Raji (cell line): ENCODE results near the gene CORO2B.

Source experiments
- POLR2A ChIP-seq: IDR thresholded peaks from 2 replicates; pipeline ENCODE4 v1.6.1; 2011; ENCODE audit warnings: low read depth, low read length, control low read depth; ENCODE audit not compliant: insufficient read depth

Gene CORO2B

DNA sequence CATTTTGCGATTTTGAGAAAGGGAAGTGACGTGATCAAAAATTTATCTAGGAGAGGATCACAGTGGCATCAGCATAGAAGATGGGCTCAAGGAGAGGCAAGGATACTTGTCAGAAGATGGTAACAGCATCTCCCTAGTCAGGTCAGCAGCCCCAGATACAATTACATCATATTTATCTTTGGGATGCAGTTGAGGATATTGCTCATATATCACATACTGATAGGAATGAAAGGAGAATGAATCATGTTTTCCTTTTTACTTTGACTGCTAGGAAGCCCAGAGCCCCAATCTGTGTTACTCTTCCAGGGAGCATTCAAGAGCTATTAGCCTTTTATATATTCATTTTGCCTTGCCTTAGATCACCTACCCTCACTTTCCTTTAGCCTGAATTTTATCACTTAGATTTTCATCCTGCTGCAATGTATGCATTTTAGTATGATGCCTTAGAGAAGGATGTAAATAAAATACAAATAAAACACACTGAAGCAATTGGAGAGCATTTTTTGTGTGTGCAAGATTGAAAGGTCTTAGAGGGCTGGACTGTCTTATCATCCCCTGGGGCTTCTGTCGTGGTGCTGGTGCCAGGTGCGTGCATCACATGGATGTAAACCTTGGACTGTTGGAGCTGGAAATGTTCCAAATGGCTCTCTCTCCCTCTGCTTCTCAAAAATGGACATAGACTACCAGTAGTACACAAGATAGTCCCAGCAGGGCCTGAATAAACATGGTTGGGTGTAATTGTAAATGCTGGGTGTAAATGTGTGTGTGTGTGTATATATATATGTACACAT, 40.3 kb downstream of the CORO2B start:
- no peak for TF ChIP-seq POLR2A

DNA sequence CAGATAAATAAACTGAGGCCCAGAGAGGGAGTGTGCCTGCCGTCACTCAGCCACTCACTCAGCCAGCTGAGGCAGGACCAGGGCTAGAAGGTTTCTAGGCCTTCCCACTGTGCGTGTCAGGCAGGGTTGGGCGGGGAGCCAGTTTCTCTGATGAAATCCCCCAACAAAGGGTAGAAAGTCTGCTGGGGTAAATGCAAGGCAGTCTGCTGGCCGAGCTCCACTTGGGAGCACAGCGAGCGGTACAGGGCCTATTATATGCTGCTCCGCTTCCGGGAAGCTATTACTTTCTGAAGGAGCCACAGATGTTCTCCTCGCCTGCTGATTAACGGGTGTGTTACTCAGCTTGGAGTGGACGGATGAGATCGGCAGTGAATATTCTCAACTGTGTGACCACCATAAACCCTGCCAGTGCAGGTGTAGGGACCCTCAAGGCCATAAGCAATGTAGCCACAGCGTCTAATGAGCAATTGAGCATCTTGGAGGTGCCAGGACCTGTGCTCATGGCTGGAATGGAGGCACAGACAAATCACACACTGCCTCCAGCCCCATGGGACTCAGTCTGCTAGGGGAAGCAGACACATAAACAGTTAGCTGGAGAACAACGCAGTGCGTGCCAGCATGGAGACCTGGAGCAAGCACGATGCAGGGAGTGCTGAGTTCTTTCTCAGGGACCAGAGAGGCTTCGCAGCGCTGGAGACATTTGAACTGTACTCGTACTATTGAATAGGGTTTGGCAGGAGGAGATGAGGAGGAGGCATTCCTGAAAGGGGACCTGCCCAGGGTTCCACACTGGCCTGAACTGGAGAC, 42.1 kb downstream of the CORO2B start:
- no peak for TF ChIP-seq POLR2A

GRCh38 chr15:68621535-68621934, 42.7 kb downstream of the CORO2B start:
- no peak for TF ChIP-seq POLR2A

GRCh38 chr15:68623301-68623892, 44.6 kb downstream of the CORO2B start:
- no peak for TF ChIP-seq POLR2A

DNA sequence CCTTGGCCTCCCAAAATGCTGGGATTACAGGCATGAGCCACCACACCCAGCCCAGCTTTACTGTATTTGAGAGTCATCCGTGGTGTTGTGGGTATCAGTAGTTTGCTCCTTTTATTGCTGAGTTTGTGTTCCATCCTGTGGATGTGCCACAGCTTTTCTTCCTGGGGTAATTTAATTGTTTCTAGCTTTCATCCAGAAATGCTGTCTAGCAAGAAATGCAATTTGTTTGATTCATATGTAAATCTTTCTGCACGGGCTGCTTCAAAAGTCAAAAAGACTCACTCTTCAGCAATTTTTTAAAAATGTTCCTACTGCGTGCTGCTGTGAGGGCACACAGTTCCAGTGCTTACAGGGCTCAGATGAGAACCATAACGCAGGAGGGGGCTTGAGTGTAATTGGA, 47.1 kb downstream of the CORO2B start:
- TF ChIP-seq POLR2A, result no peak

DNA sequence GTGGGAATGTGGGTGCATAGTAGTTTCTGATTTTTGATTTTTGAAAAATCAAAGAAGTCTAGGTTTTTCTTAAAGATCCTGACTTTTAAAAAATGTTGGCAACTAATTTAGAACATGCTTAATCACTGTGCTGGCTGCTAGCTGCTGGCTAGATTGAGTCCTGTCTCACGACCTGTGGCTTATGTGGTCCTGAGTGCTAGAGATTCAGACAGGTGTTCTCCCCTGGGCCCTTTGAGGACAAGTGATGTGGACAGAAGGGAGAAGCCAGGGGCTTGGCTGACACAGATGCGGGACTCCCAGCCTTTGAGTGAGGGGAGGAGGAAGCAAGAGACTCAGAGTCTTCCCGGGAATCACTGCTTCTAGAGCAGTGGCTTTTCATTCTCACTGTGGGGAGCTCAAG, 47.5 kb downstream of the CORO2B start:
- no peak for TF ChIP-seq POLR2A

DNA sequence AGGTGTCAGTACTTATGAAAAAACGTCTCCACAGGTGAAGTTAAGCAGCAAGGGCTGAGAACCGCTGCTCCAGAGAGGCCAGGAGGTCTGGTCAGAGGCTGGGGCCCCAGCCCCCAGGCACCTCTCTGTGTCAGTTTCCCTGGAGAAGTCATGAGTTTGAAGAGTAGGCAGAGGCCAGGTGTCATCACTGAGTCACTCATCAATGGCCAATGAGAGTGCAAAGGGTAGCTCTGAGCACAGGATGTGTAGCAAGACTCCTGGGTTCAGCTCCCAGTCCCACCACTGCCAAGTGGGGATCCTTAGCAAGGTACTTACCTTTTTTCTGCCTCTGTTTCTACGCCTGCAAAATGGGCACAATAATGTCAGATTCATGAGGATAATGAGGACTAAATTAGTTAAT, 47.9 kb downstream of the CORO2B start:
- no peak for TF ChIP-seq POLR2A

DNA sequence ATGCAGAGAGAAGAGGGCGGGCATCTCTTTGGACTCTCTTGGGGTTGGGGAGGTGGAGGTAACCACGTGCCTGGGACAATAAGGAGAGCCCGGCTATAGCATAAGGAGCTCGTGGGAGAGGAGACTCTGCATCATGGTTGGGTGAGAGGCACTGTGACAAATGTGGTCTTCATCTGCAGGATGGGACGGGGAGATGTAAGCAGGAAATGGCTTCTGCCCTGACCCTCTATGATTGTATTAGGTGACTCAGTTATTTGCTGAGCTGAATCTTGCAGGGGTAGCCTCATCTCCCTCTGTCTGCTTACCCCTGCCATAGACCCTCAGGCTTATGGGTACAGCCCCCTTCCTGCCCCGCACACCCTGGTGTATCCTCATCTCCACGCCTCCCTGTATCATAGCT, 48.7 kb downstream of the CORO2B start:
- no peak for TF ChIP-seq POLR2A

- no peak for TF ChIP-seq POLR2A
Measured at GRCh38 chr15:68627995-68628394, 49.2 kb downstream of the CORO2B start.

GRCh38 chr15:68629519-68630210, 50.9 kb downstream of the CORO2B start:
- TF ChIP-seq POLR2A, result no peak

DNA sequence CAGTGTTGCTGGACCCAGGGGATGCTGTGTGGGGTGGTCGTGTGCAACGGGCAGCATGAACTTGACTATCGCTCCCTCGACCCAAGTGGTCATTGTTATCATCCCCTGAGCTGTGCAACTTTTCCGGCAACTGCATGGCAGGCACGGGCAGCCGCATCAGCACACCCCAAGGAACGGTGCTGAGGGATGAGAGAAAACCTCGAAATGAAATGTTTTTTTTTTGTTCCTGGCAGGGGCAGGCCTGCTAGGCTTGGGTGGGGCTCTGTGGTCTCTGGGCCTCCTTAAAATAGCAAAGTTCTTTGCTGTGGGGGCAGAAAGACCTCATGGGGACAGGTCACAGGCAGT, 51.4 kb downstream of the CORO2B start:
- TF ChIP-seq POLR2A, result no peak

DNA sequence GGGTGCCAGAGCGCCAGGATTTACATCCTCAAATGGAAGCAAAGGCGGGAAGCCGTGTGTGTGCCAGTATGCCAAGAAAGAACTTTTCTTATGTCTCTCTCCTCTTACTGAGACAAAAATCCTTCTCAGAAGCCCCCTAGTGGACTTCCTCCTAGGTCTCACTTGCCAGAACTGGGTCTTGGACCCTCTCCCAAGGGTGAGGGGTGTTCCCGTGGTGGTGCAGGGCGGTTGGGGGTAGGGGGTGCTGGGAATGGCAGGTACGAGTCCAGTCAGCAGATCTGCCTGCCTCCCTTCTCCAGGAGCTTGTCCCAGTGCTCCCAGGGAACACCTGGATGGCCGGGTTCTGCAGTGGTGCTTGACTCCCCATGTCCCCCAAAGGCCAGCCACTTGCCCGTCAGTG, 52.0 kb downstream of the CORO2B start:
- TF ChIP-seq POLR2A, result no peak

DNA sequence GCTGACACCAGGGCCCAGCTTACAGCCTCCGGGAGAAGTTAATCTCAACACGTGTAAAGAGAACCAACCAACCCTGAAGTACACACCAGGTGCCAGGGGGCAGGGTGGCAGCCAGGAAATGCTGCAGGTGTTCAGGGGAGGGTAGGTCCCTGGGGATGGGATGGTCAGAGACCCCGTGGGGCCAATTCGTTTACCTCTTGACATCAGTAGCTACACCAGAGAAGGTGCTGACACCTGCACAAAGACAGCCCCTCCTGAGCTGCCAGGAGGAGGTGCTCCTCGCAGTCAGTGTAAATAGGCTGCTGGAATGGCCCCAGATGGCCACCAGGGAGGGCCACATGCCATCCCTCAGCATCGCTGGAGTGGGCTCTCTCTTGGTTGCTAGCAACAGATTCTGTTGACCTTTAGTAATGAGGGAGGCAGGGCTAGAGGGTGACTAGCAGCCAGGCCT, 52.8 kb downstream of the CORO2B start:
- TF ChIP-seq POLR2A, result 0 out of 2 replicates have a peak, but pooled peaks have one; percentile 24

DNA sequence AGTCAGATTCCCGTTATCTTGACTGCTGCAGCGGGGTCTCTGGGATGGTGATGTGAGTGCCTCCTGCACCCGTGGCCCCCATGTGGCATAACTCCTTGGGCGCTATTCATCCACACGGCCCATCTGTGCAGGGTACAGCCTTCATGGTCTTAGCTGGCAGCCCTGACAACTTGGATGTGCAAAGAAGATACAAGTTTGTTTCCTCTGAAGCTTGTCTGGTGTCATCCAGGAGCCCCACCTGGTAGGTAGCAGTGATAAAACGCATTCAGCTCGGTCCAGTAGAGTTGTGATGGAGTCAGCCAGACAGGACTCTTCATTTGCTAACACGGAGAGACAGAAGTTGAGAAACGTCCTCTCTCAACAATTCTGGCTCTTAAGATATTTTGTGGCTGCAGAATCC, 53.3 kb downstream of the CORO2B start:
- no peak for TF ChIP-seq POLR2A

- no peak for TF ChIP-seq POLR2A
Measured at GRCh38 chr15:68633231-68634121, 54.7 kb downstream of the CORO2B start.

DNA sequence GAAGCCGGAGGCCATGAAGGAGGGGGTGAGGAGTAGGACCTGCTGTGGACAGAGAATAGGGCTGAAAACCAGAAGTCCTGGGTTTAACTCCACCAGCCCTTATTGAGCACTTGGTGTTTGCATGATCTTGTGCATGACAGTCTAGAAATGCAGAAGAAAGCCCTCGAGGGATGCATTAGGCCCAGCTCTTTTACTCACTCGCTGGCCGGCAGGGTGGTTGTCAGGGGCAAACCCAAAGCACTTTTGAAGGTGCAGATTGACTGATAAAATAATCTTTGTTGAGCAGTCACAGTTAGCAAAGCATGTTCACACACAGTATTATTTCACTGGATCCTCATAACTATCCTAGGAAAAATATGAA, 55.3 kb downstream of the CORO2B start:
- TF ChIP-seq POLR2A, result no peak
